LNCAP (cell line): ENCODE data around the gene RILPL1.

ENCODE experiments used
- TF ChIP-seq, protein P1 (sequence below): fragments of 450-650 bp; IDR thresholded peaks from 2 replicates; pipeline ENCODE4 v1.5.1; 2017; ENCODE audit warnings: mild to moderate bottlenecking

Gene RILPL1

DNA sequence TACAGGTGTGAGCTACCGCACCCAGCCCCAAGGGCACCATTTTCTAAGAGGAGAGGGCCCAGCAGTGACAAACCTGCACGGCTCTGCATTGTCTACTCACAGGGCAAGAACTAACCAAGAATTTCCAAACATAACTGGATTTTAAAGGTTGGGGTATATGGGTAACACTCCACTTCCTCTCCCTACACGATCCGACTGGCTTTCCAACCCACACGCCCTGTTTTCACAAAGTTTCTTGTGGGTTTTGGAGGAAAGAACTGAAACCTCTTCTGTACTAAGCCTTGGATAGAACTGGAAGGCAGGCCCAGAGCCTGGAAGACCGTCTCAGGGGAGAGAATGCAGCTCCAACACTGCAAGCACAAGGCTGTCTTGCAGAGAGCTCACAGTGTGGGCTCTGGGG is 50.6 kb downstream of the RILPL1 start:
- TF ChIP-seq, protein P1, sequence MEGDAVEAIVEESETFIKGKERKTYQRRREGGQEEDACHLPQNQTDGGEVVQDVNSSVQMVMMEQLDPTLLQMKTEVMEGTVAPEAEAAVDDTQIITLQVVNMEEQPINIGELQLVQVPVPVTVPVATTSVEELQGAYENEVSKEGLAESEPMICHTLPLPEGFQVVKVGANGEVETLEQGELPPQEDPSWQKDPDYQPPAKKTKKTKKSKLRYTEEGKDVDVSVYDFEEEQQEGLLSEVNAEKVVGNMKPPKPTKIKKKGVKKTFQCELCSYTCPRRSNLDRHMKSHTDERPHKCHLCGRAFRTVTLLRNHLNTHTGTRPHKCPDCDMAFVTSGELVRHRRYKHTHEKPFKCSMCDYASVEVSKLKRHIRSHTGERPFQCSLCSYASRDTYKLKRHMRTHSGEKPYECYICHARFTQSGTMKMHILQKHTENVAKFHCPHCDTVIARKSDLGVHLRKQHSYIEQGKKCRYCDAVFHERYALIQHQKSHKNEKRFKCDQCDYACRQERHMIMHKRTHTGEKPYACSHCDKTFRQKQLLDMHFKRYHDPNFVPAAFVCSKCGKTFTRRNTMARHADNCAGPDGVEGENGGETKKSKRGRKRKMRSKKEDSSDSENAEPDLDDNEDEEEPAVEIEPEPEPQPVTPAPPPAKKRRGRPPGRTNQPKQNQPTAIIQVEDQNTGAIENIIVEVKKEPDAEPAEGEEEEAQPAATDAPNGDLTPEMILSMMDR = no peak

- TF ChIP-seq, protein P1 = no peak
These were observed 53.9 kb downstream of the RILPL1 start for GRCh38 chr12:123479442-123480180.

GRCh38 chr12:123478762-123479161 is 54.8 kb downstream of the RILPL1 start:
- TF ChIP-seq, protein P1 = no peak

- TF ChIP-seq, protein P1 = no peak
These were observed 55.5 kb downstream of the RILPL1 start for GRCh38 chr12:123478069-123478468.

DNA sequence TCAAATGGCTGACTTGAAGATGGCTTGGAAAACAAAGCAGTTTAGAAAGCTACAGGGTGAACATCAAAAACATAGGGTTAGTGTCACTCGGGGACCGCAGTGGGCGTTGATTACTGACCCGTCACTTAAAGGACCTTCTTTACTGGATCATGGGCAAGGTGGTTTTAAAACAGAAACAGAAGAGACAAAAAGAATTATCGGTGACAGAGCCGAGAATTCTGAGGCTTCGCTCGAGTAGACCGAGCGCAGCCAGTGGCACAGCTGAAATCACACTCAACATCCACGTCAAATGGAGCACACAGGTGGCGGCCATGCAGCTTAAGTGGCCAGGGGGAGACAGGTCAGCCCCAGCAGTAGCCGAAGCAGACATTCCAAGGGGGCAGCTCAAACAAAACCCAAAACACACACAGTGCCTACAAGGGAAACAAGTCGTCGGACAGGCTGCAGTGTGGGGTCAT is 58.2 kb downstream of the RILPL1 start:
- TF ChIP-seq, protein P1 = no peak

GRCh38 chr12:123474485-123475245 is 58.9 kb downstream of the RILPL1 start:
- TF ChIP-seq, protein P1 = no peak

GRCh38 chr12:123472438-123472849 is 61.1 kb downstream of the RILPL1 start:
- TF ChIP-seq, protein P1 = no peak
